Tibial artery (tissue), 4 donors: ENCODE results near the gene PRAMEF14.
"Not testable (repeated sequence)": the region's sequence is repeated elsewhere in the genome, so short reads cannot be mapped to it uniquely, and the experiment has no call there.

ENCODE experiments used
- DNase-seq, 2 donors: peaks; one replicate each; pipeline ENCODE4 v3.0.0-alpha.2; 2019
- H3K27ac ChIP-seq, 2 donors: fragments of 200-600 bp; sonication (generic) in 1 of 2; 1 replicate in 1 of 2; 2 replicates in 1 of 2; pipeline ENCODE4 v1.5.1; 2018 to 2019; ENCODE audit warnings: mild to moderate bottlenecking in 1 of 2
- H3K27me3 ChIP-seq, 2 donors: fragments of 200-600 bp; sonication (generic) in 1 of 2; one replicate each; pipeline versions ENCODE4 v1.5.1 to v1.6.0; 2016 to 2019
- H3K36me3 ChIP-seq, 3 donors: fragments of 200-600 bp; sonication (generic) in 2 of 3; one replicate each; pipeline ENCODE4 v1.5.1; 2016 to 2019; ENCODE audit warnings: mild to moderate bottlenecking in 2 of 3
- H3K4me1 ChIP-seq, 4 donors: fragments of 200-600 bp; sonication (generic) in 2 of 4; 1 replicate in 3 of 4; 2 replicates in 1 of 4; pipeline ENCODE4 v1.5.1; 2016 to 2019
- H3K4me3 ChIP-seq, 2 donors: fragments of 200-600 bp; sonication (generic) in 1 of 2; 1 replicate in 1 of 2; 2 replicates in 1 of 2; pipeline ENCODE4 v1.5.1; 2018 to 2019; ENCODE audit warnings: mild to moderate bottlenecking in 2 of 2
- H3K9me3 ChIP-seq, 3 donors: fragments of 200-600 bp; sonication (generic) in 1 of 3; one replicate each; pipeline ENCODE4 v1.5.1; 2016 to 2019
- intact Hi-C: fragments of 100-400 bp; cut with DNase I; formaldehyde crosslinking; loops from one replicate; pipeline ENCODE4 v1.15.0; 2023; ENCODE audit warnings: low total_unique reads
- TF ChIP-seq, protein P1 (sequence below), 2 experiments: fragments of 200-600 bp in 1 of 2; fragments of 450-650 bp in 1 of 2; IDR thresholded peaks; one replicate each; pipeline ENCODE4 v1.5.1; 2017 to 2019; ENCODE audit warnings: antibody characterized with exemption in 2 of 2, mild to moderate bottlenecking in 1 of 2, moderate library complexity in 1 of 2

The PRAMEF14 gene

DNA sequence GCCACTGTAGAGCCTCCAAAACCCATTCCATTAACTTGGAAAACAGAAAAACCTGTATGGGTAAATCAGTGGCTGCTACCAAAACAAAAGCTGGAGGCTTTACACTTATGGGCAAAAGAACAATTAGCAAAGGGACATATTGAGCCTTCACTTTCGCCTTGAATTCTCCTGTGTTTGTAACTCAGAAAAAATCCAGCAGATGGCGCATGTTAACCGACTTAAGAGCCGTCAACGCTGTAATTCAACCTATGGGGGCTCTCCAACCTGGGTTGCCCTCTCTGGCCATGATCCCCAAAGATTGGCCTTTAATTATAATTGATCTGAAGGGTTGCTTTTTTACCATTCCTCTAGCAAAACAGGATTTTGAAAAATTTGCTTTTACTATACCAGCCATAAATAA is 9.8 kb upstream of the PRAMEF14 start:
- H3K27me3 ChIP-seq, intact Hi-C loops, H3K4me1 ChIP-seq, DNase-seq, H3K36me3 ChIP-seq, H3K9me3 ChIP-seq, H3K27ac ChIP-seq, H3K4me3 ChIP-seq: not testable (repeated sequence)
- TF ChIP-seq, protein P1, sequence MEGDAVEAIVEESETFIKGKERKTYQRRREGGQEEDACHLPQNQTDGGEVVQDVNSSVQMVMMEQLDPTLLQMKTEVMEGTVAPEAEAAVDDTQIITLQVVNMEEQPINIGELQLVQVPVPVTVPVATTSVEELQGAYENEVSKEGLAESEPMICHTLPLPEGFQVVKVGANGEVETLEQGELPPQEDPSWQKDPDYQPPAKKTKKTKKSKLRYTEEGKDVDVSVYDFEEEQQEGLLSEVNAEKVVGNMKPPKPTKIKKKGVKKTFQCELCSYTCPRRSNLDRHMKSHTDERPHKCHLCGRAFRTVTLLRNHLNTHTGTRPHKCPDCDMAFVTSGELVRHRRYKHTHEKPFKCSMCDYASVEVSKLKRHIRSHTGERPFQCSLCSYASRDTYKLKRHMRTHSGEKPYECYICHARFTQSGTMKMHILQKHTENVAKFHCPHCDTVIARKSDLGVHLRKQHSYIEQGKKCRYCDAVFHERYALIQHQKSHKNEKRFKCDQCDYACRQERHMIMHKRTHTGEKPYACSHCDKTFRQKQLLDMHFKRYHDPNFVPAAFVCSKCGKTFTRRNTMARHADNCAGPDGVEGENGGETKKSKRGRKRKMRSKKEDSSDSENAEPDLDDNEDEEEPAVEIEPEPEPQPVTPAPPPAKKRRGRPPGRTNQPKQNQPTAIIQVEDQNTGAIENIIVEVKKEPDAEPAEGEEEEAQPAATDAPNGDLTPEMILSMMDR (IDR thresholded peaks at IDR 0.05): peak; percentile 36 to 51

DNA sequence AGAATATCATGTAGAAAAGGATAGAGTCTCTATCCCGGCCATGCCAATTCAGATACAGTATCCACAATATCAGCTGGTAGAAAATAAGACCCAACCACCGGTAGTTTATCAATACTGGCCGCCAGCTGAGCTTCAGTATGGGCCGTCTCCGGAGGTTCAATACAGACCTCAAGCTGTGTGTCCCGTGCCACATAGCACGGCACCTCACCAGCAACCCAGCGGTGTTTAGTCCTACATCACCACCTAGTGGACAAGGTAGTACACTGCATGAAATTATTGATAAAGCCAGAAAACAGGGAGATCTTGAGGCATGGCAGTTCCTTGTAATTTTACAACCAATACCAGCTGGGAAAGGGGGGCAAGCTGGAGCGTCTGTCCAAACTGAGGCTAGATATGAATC is 7.5 kb upstream of the PRAMEF14 start:
- H3K27me3 ChIP-seq, H3K4me3 ChIP-seq, DNase-seq, H3K9me3 ChIP-seq, intact Hi-C loops, H3K4me1 ChIP-seq, H3K36me3 ChIP-seq, H3K27ac ChIP-seq: not testable (repeated sequence)

DNA sequence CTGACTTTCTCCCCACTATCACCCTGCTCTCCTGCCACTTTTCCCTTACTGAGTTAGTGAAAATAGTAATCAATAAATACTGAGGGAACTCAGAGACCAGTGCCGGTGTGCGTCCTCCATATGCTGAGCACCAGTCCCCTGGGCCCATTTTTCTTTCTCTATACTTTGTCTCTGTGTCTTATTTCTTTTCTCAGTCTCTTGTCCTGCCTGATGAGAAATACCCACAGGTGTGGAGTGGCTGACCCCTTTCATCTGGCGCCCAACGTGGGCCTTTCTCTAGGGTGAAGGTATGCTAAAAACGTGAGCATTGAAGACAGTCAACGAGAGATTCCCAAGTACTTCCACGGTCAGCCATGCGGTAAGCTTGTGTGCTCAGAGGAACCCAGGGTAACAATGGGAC is 6.5 kb upstream of the PRAMEF14 start:
- H3K36me3 ChIP-seq, DNase-seq, H3K27ac ChIP-seq, intact Hi-C loops, H3K4me3 ChIP-seq, H3K27me3 ChIP-seq, H3K9me3 ChIP-seq, H3K4me1 ChIP-seq: not testable (repeated sequence)

DNA sequence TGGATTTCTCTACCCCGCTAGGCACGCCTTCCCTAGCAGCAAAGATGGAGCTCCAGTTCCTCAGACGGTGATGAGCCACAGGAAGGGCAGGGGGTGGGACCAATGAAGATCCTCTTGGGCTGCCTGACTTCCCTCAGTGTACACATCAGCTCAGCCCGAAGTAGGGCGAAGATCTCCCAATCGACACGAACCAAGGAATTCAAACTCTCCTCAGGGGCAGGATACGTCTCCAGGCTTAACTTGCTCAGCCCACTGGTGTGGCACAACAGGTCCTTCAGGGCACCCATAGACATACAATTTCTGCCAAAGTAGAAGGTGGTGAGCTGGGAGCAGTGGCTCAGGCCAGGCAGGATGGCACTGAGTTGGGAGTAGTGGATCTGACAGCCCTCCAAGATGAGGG is 4.4 kb downstream of the PRAMEF14 start:
- H3K27me3 ChIP-seq, H3K4me3 ChIP-seq, H3K36me3 ChIP-seq, H3K27ac ChIP-seq, H3K9me3 ChIP-seq, H3K4me1 ChIP-seq, intact Hi-C loops, DNase-seq: not testable (repeated sequence)

DNA sequence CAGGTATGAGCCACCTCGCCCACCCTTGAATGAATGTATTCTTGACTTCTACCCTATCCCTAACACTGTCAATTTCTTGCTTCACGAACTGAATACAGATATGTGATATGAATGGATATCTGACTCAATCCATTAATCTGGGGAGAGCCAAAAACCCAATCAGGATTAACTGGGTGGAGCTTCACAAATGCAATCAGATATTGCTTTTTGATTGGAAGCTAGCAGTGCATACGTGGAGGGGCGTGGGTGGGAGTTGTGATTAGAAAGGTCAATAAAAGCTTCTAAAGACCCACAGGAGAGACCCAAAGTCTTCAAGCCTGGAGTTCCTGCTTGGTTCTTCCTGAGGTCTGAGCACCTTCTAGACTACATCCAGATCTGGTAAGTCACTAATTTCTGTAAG is 31.7 kb downstream of the PRAMEF14 start, which contains the start of gene PRAMEF15:
PRAMEF15 (plus strand) TSS at position 301 of the 400 bp plus-strand sequence. CDS start 2,827 bp downstream, outside the sequence.
- H3K27ac ChIP-seq, H3K9me3 ChIP-seq, H3K36me3 ChIP-seq, H3K4me3 ChIP-seq, intact Hi-C loops, H3K27me3 ChIP-seq, DNase-seq, H3K4me1 ChIP-seq: not testable (repeated sequence)

DNA sequence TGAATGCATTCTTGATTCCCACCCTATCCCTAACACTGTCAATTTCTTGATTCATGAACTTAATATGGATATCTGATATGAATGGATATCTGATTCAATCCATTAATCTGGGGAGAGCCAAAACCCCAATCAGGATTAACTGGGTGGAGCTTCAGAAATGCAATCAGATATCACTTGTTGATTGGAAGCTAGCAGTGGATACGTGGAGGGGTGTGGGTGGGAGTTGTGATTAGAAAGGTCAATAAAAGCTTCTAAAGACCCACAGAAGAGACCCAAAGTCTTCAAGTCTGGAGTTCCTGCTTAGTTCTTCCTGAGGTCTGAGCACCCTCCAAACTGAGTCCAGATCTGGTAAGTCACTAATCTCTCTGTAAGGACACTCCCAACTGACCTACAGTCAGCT is 43.7 kb downstream of the PRAMEF14 start, which contains the start of gene PRAMEF33:
PRAMEF33 (plus strand) TSS at position 301 of the 400 bp plus-strand sequence. CDS start 2,416 bp downstream, outside the sequence.
- H3K9me3 ChIP-seq, intact Hi-C loops, H3K36me3 ChIP-seq: not testable (repeated sequence)

DNA sequence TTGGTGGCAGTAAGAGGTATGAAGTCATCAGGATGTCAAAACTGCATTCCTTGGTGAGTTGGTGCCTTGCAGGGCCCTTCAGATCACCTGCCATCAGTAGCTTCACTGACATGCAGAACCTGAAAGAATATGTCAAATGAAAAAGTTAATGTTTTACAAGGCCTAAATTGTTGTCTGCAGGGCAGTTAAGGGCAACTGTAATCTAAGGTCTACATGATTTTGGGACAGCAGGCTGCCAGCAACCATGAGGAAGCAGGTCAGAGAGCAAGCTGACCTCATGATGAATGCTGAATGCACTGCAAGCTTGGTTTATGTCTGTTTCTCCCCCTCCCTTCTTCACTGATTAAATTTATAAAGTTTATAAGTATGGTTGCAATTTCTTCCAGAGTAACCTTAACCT is 44.7 kb downstream of the PRAMEF14 start:
- intact Hi-C loops, H3K9me3 ChIP-seq, H3K27me3 ChIP-seq: not testable (repeated sequence)

More for the DNA sequence above, 43.7 kb downstream of the PRAMEF14 start, which contains the start of gene PRAMEF33:
- not testable (repeated sequence) for H3K27ac ChIP-seq, H3K27me3 ChIP-seq, DNase-seq, H3K4me3 ChIP-seq, H3K4me1 ChIP-seq

DNA sequence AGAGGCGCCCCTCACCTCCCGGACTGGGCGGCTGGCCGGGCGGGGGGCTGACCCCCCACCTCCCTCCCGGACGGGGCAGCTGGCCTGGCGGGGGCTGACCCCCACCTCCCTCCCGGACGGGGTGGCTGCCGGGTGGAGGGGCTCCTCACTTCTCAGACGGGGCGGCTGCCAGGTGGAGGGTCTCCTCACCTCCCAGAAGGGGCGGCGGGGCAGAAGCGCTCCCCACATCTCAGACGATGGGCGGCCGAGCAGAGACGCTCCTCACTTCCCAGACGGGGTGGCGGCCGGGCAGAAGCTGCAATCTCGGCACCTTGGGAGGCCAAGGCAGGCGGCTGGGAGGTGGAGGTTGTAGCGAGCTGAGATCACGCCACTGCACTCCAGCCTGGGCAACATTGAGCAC is 48.2 kb downstream of the PRAMEF14 start:
- DNase-seq, H3K4me3 ChIP-seq, H3K27ac ChIP-seq, H3K27me3 ChIP-seq, H3K4me1 ChIP-seq, intact Hi-C loops, H3K36me3 ChIP-seq, H3K9me3 ChIP-seq: not testable (repeated sequence)

More for the DNA sequence above, 44.7 kb downstream of the PRAMEF14 start:
- not testable (repeated sequence) for H3K36me3 ChIP-seq, DNase-seq, H3K4me3 ChIP-seq, H3K4me1 ChIP-seq, H3K27ac ChIP-seq

DNA sequence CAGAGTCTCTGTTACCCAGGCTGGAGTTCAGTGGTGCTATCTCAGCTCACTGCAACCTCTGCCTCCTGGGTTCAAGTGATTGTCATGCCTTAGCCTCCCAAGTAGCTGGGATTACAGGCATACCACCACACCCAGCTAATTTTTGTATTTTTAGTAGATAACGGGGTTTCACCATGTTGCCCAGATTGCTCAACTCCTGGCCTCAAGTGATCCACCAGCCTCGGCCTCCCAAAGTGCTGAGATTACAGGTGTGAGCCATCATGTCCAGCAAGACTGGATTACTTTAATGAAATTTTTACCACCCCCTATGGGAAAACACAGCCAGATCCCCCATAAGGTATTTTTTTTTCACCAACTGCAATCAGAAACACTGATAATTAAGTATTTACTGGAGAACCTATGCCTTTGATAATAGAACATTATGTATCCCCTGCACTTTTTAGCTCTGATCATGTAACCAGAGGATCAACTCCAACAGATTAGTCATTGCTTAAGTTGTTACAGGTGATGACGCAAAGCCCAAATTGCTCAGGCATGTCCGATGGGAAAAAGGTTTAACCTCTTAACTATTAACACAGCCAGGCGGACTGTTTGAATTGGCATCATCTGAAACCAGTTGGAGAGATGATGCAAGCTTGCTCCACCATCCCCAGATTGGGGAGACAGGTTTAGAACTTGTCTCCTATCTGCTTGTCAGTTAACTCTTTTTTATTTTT is 49.6 kb downstream of the PRAMEF14 start:
- DNase-seq, H3K36me3 ChIP-seq, H3K4me3 ChIP-seq, H3K27me3 ChIP-seq, H3K9me3 ChIP-seq, H3K4me1 ChIP-seq, H3K27ac ChIP-seq, intact Hi-C loops: not testable (repeated sequence)
